ENCODE results near the gene ITGAV.

ITGAV gene

DNA sequence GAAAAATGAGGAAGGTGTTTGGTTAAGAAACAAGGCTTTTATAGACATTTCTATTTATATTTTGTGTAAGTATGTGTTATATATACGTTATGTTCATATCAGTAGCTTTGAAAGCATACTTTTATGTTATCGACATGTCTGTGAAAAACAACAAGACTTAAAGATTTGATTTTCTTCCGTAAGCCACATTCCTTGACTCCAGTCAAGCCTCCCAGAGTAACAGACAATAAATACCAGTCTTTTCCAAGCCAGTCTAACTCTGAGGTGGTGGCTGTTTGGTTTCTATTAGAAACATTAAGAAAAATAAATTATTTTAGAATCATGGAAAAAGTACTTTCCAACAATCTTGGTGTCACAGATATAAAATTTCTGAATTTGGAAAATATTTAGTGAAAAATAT, 16.3 kb upstream of the ITGAV start:
- H3K36me3 ChIP-seq (ENCODE audit: control insufficient read depth, insufficient read depth, low read length) = no peaks in the 10 kb centered on the region
- H3K27ac ChIP-seq (ENCODE audit: low read depth, low read length, severe bottlenecking) = no peak overlapping the region
- no peaks in the 10 kb centered on the region for H3K9me3 ChIP-seq (ENCODE audit: control insufficient read depth, low read length)
- WGBS, 2 experiments (ENCODE audit: insufficient coverage in 2 of 2) = no CpG with 5 or more reads among the region's 3 CpGs
- H3K4me3 ChIP-seq (ENCODE audit: extremely low read depth, insufficient read depth, low read length, poor library complexity, severe bottlenecking) = no peak overlapping the region
- H3K4me1 ChIP-seq (ENCODE audit: control insufficient read depth, insufficient read depth, low read length, poor library complexity, severe bottlenecking) = peaks cover 30% of the 10 kb centered on the region

DNA sequence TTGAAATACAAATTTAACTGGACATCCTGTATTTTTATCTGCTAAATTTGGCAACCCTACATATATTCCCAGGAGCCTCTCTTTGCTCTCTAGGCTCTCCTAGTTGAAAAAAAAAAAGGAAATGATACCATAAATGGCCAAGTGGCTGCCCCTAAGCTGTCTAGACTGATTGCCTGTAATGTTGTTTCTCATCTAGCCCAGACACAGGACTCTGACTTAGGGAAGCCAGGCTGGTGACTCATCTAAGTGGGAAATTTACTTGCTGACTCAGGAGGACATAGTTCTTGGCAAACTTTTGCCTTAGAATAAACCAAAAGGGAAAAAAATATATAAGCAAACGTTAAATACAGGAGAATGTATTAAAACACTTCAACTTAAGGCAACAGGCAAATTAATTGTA, 14.6 kb upstream of the ITGAV start:
- WGBS, 2 experiments (ENCODE audit: insufficient coverage in 2 of 2) = no CpG with 5 or more reads among the region's 1 CpG
- H3K27ac ChIP-seq (ENCODE audit: low read depth, low read length, severe bottlenecking) = peak overlapping the region; percentile 86
- no peak overlapping the region for H3K4me3 ChIP-seq (ENCODE audit: extremely low read depth, insufficient read depth, low read length, poor library complexity, severe bottlenecking)
- H3K36me3 ChIP-seq (ENCODE audit: control insufficient read depth, insufficient read depth, low read length) = no peaks in the 10 kb centered on the region
- no peaks in the 10 kb centered on the region for H3K9me3 ChIP-seq (ENCODE audit: control insufficient read depth, low read length)
- peaks cover 22% of the 10 kb centered on the region for H3K4me1 ChIP-seq (ENCODE audit: control insufficient read depth, insufficient read depth, low read length, poor library complexity, severe bottlenecking)

DNA sequence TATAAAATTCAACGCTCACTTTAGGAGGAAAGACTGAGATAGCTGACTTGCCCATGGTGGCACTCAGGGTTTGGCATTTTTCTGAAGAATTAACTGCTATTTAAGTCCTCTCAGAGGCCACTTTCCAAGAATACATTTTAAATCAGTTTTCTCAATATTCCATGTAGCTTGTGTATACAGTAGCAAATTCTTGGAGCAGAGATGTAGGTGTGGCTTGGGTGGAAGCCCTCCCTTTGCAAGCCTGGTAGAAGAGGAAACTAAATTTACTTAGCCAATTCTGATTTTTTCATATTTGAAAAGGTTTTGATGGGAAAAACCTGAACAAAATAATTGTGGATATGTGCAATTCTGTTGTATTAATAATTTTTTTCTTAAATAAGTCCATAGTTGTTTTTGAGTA, 14.0 kb upstream of the ITGAV start:
- WGBS, 2 experiments (ENCODE audit: insufficient coverage in 2 of 2) = 67 to 73% methylated on average over 1 of the region's 1 CpG
- H3K36me3 ChIP-seq (ENCODE audit: control insufficient read depth, insufficient read depth, low read length) = no peaks in the 10 kb centered on the region
- H3K4me3 ChIP-seq (ENCODE audit: extremely low read depth, insufficient read depth, low read length, poor library complexity, severe bottlenecking) = no peak overlapping the region
- H3K4me1 ChIP-seq (ENCODE audit: control insufficient read depth, insufficient read depth, low read length, poor library complexity, severe bottlenecking) = peaks cover 17% of the 10 kb centered on the region
- H3K9me3 ChIP-seq (ENCODE audit: control insufficient read depth, low read length) = no peaks in the 10 kb centered on the region
- H3K27ac ChIP-seq (ENCODE audit: low read depth, low read length, severe bottlenecking) = peak overlapping the region; percentile 86

DNA sequence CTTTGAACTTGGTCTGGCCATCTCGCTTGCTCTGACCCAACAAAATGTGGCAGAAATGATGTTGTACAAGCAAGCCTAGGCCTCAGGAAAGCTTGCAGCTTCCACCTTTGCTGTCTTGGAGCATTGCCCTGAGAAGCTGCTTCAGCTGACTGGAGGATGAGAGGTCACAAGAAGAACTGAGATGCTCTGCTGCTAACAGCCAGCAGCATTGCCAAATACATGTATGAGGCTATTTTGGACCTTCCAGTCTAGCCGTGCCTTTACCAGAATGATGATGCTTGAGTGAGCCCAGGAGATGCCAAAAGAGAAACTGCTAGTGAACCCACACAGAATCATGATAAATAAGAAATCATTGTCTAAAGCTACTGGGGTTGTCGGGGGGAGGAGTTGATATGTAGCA, 13.2 kb upstream of the ITGAV start:
- Histone ChIP-seq H3K4me1 (ENCODE audit: control insufficient read depth, insufficient read depth, low read length, poor library complexity, severe bottlenecking) (peaks cover 17% of the 10 kb centered on the region), H3K36me3 (ENCODE audit: control insufficient read depth, insufficient read depth, low read length) (no peaks in the 10 kb centered on the region), H3K27ac (ENCODE audit: low read depth, low read length, severe bottlenecking) (no peak overlapping the region), H3K9me3 (ENCODE audit: control insufficient read depth, low read length) (no peaks in the 10 kb centered on the region), H3K4me3 (ENCODE audit: extremely low read depth, insufficient read depth, low read length, poor library complexity, severe bottlenecking) (no peak overlapping the region)
- 91 to 96% methylated on average over 1 to 2 of the region's 3 CpGs for WGBS, 2 experiments (ENCODE audit: insufficient coverage in 2 of 2)

DNA sequence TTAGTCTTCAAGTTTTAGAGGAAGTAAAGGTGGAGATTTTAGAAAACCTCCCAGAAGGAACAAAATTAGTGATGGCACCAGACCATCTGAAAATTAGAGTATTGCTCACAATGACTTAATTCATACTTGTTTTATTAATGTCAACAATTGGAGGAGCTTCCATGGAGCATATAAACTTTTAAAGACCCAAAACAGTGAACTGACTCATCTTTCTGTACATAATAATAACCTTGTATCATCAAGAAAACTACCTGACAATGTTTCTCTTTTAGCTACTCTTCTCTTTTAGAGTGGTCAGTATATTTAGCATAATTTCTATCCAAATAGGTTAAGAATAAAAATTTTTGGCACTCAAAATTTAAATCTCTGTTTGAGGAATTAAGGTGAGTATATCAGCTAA, 7.2 kb upstream of the ITGAV start:
- Histone ChIP-seq H3K27ac (ENCODE audit: low read depth, low read length, severe bottlenecking) (no peak overlapping the region), H3K36me3 (ENCODE audit: control insufficient read depth, insufficient read depth, low read length) (no peaks in the 10 kb centered on the region), H3K4me3 (ENCODE audit: extremely low read depth, insufficient read depth, low read length, poor library complexity, severe bottlenecking) (no peak overlapping the region), H3K9me3 (ENCODE audit: control insufficient read depth, low read length) (no peaks in the 10 kb centered on the region), H3K4me1 (ENCODE audit: control insufficient read depth, insufficient read depth, low read length, poor library complexity, severe bottlenecking) (peaks cover 6% of the 10 kb centered on the region)

DNA sequence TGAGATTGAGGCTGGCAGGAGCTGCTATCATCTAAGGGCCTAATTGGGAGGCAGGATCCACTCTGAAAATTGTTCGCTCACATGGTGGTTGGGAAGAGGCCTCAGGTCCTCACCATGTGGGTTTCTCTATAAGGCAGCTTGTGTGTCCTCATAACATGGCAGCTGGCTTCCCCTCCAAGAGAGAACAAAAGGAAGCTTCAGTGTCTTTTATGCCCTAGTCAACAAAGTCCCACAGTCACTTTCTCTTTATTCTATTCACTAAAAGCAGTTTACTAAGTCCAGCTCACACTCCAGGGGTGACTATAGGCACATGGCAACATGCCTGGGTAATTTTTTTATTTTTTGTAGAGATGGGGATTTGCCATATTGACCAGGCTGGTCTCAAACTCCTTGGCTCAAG, 5.8 kb upstream of the ITGAV start:
- Histone ChIP-seq H3K27ac (ENCODE audit: low read depth, low read length, severe bottlenecking) (no peak overlapping the region), H3K4me1 (ENCODE audit: control insufficient read depth, insufficient read depth, low read length, poor library complexity, severe bottlenecking) (peaks cover 13% of the 10 kb centered on the region)
- 90 to 100% methylated on average over 1 of the region's 1 CpG for WGBS, 2 experiments (ENCODE audit: insufficient coverage in 2 of 2)

DNA sequence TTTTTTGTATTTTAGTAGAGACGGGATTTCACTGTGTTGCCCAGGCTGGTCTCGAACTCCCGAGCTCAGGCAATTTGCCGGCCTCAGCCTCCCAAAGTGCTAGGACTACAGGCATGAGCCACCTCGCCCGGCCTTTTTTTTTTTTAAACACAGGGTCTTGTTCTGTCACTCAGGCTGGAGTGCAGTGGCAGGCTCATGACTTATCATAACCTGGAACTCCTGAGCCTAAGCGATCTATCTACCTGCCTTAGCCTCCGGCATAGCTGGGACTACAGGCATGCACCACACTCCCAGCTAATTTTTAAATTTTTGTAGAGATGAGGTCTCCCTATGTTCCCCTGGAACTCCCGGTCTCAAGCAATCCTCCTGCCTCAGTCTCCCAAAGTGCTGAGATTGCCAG, 1.4 kb upstream of the ITGAV start:
- peak overlapping the region; percentile 89 for H3K4me3 ChIP-seq (ENCODE audit: extremely low read depth, insufficient read depth, low read length, poor library complexity, severe bottlenecking)
- 91 to 96% methylated on average over 6 to 8 of the region's 9 CpGs for WGBS, 2 experiments (ENCODE audit: insufficient coverage in 2 of 2)
- peaks cover 11% of the 10 kb centered on the region for H3K36me3 ChIP-seq (ENCODE audit: control insufficient read depth, insufficient read depth, low read length)
- H3K4me1 ChIP-seq (ENCODE audit: control insufficient read depth, insufficient read depth, low read length, poor library complexity, severe bottlenecking) = peaks cover 13% of the 10 kb centered on the region
- H3K27ac ChIP-seq (ENCODE audit: low read depth, low read length, severe bottlenecking) = no peak overlapping the region
- no peaks in the 10 kb centered on the region for H3K9me3 ChIP-seq (ENCODE audit: control insufficient read depth, low read length)

More for the DNA sequence above, 5.8 kb upstream of the ITGAV start:
- H3K4me3 ChIP-seq (ENCODE audit: extremely low read depth, insufficient read depth, low read length, poor library complexity, severe bottlenecking) = no peak overlapping the region
- no peaks in the 10 kb centered on the region for H3K36me3 ChIP-seq (ENCODE audit: control insufficient read depth, insufficient read depth, low read length)
- no peaks in the 10 kb centered on the region for H3K9me3 ChIP-seq (ENCODE audit: control insufficient read depth, low read length)

DNA sequence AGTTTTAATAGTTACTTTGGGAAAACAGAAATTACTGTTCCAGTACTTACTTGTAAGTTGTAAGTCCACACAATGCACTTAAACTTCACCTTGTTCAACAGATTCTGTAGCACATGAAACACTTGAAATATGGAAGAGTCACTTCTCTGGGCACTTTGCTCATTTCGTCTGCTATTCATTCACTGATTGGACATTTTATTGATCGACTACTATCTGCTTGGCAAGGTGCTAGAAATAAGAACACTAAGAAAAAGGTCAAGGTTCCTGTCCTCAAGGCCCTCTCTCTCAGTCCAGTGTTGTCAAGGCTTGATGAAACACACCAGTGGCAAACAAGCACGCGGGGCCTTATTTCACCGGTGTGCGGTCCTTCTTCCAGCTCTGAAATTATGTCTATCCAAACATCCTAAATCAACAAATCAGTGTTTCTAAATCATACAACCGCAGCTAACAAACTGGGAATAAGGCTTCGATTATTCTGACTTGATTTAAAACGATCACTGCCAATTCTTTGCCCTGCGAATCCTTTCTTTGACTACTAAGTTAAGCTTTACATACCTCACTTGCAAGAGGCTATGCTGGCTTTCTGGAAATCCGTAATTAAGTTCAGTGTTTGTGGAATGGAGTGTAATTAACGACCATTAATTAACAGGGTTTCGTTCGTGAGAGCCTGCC, 780 bp upstream of the ITGAV start:
- no peaks in the 10 kb centered on the region for H3K9me3 ChIP-seq (ENCODE audit: control insufficient read depth, low read length)
- peaks cover 15% of the 10 kb centered on the region for H3K36me3 ChIP-seq (ENCODE audit: control insufficient read depth, insufficient read depth, low read length)
- WGBS, 2 experiments (ENCODE audit: insufficient coverage in 2 of 2) = 68 to 75% methylated on average over 3 to 9 of the region's 14 CpGs
- H3K27ac ChIP-seq (ENCODE audit: low read depth, low read length, severe bottlenecking) = peak overlapping the region; percentile 85
- H3K4me1 ChIP-seq (ENCODE audit: control insufficient read depth, insufficient read depth, low read length, poor library complexity, severe bottlenecking) = peaks cover 19% of the 10 kb centered on the region
- peak overlapping the region; percentile 89 for H3K4me3 ChIP-seq (ENCODE audit: extremely low read depth, insufficient read depth, low read length, poor library complexity, severe bottlenecking)

DNA sequence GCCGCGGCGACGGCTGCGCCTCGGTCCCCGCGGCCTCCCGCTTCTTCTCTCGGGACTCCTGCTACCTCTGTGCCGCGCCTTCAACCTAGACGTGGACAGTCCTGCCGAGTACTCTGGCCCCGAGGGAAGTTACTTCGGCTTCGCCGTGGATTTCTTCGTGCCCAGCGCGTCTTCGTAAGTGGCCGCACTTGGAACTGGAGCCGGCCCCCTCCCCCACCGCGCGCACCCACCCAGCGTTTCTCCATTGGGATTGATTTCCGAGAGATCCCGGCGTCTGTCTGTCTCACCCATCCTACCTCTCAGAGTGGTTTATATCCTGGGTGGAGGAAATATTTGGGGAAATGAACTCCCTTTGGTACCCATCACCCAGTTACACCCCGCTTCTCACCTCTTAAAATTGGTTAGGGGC, 498 bp downstream of the ITGAV start:
- peaks cover 23% of the 10 kb centered on the region for H3K4me1 ChIP-seq (ENCODE audit: control insufficient read depth, insufficient read depth, low read length, poor library complexity, severe bottlenecking)
- peaks cover 21% of the 10 kb centered on the region for H3K36me3 ChIP-seq (ENCODE audit: control insufficient read depth, insufficient read depth, low read length)
- 0% methylated on average over 23 to 24 of the region's 32 CpGs for WGBS, 2 experiments (ENCODE audit: insufficient coverage in 2 of 2)
- H3K9me3 ChIP-seq (ENCODE audit: control insufficient read depth, low read length) = no peaks in the 10 kb centered on the region
- peak overlapping the region; percentile 89 for H3K4me3 ChIP-seq (ENCODE audit: extremely low read depth, insufficient read depth, low read length, poor library complexity, severe bottlenecking)
- peak overlapping the region; percentile 85 for H3K27ac ChIP-seq (ENCODE audit: low read depth, low read length, severe bottlenecking)

DNA sequence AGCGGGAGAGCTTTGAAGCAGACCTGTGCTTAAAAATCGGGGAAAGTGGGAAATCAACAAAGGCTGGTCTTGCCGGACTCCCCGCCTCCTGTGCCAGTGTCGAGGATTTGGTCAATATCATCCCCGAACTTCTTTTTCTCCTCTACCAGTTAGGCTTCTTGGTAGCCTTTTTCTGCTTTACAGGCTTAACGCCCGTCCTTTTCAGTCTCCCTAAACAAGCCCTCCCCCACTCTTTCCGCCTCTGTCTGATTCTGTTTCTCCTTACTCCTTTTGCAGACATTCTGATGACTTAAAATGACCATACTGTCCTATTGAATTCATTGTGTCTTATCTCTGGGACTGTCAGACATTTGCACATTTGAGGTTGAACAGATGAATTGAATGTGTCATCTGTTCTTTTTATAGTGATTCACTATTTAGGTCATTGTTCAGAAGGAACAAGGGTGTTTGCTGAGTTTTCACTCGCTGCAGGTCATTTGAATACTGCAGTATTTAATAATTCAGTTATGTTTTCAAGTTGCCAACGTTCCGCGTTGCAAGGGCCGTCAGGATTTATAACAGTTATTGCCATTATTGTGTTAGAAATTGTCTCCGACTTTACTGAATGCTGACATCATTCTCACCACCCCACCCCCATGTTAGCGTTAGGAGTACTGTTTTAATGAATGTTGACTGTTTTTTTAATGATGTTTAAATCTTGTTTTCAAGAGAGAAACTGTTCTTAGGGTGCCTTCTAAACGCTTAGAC, 1.1 kb downstream of the ITGAV start:
- no peaks in the 10 kb centered on the region for H3K9me3 ChIP-seq (ENCODE audit: control insufficient read depth, low read length)
- peaks cover 18% of the 10 kb centered on the region for H3K4me1 ChIP-seq (ENCODE audit: control insufficient read depth, insufficient read depth, low read length, poor library complexity, severe bottlenecking)
- WGBS, 2 experiments (ENCODE audit: insufficient coverage in 2 of 2) = 0% methylated on average over 9 of the region's 17 CpGs
- H3K36me3 ChIP-seq (ENCODE audit: control insufficient read depth, insufficient read depth, low read length) = peaks cover 21% of the 10 kb centered on the region
- peak overlapping the region; percentile 85 for H3K27ac ChIP-seq (ENCODE audit: low read depth, low read length, severe bottlenecking)
- H3K4me3 ChIP-seq (ENCODE audit: extremely low read depth, insufficient read depth, low read length, poor library complexity, severe bottlenecking) = peak overlapping the region; percentile 89

DNA sequence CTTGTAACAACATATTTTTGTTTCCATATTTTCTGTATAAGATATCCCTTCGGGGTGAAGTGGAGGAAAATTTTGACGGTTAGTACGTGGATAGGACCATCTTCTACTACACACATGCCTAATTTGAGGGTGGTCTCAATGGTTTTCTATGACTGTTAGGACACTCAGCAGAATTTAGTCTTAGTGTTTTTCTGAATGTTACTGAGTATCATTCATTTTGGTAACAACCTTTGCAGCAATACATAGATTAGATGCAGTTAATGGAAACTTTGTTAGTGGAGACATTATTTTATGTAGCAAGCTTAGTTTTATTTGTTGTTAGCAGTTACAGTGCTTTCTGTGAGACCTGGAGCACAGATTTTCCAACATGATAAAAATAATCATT, 1.6 kb downstream of the ITGAV start:
- no CpG with 5 or more reads among the region's 3 CpGs for WGBS, 2 experiments (ENCODE audit: insufficient coverage in 2 of 2)
- Histone ChIP-seq H3K36me3 (ENCODE audit: control insufficient read depth, insufficient read depth, low read length) (peaks cover 24% of the 10 kb centered on the region), H3K4me1 (ENCODE audit: control insufficient read depth, insufficient read depth, low read length, poor library complexity, severe bottlenecking) (peaks cover 18% of the 10 kb centered on the region), H3K4me3 (ENCODE audit: extremely low read depth, insufficient read depth, low read length, poor library complexity, severe bottlenecking) (peak overlapping the region; percentile 89), H3K27ac (ENCODE audit: low read depth, low read length, severe bottlenecking) (peak overlapping the region; percentile 85), H3K9me3 (ENCODE audit: control insufficient read depth, low read length) (no peaks in the 10 kb centered on the region)

Data from mesodermal cell (in vitro differentiated cells).